Activated CD4-positive, alpha-beta T cell treated with anti-CD3 and anti-CD28 coated beads for 4 hours (primary cell): ENCODE data around the gene SNX15.
"Not testable (repeated sequence)": the region's sequence is repeated elsewhere in the genome, so short reads cannot be mapped to it uniquely, and the experiment has no call there.

Source experiments
- DNase-seq, 2 donors: peaks; one replicate each; pipeline ENCODE4 v3.0.0-alpha.2; 2020

Gene SNX15

GRCh38 chr11:65017937-65018336 is 9.3 kb upstream of the SNX15 start:
- no peak for DNase-seq

GRCh38 chr11:65019824-65020223 is 7.4 kb upstream of the SNX15 start:
- no peak for DNase-seq

- DNase-seq, result no peak
These were observed 6.2 kb upstream of the SNX15 start for GRCh38 chr11:65021003-65021402.

- DNase-seq, result no peak
These were observed 5.7 kb upstream of the SNX15 start for GRCh38 chr11:65021509-65021908.

- DNase-seq, result not testable (repeated sequence)
These were observed 3.7 kb upstream of the SNX15 start for GRCh38 chr11:65023502-65023901.

GRCh38 chr11:65026810-65027209 is 429 bp upstream of the SNX15 start:
- no peak for DNase-seq

GRCh38 chr11:65032216-65032615 is 5.0 kb downstream of the SNX15 start:
- DNase-seq, result no peak

- no peak for DNase-seq
These were observed 7.2 kb downstream of the SNX15 start for GRCh38 chr11:65034423-65034822.

- no peak for DNase-seq
These were observed 8.3 kb downstream of the SNX15 start for GRCh38 chr11:65035579-65035978.

- DNase-seq, result no peak
These were observed 9.7 kb downstream of the SNX15 start for GRCh38 chr11:65036931-65037330.

GRCh38 chr11:65040520-65040846 is 13.2 kb downstream of the SNX15 start:
- DNase-seq, result no peak

- peak; percentile 80 to 86 for DNase-seq
These were observed 13.8 kb downstream of the SNX15 start, which contains the start of gene SAC3D1 for GRCh38 chr11:65040847-65041622. Gene SAC3D1, plus strand, starts transcription at chr11:65041210. Its CDS starts 83 bp downstream, at chr11:65041293.

- no peak for DNase-seq
These were observed 15.7 kb downstream of the SNX15 start for GRCh38 chr11:65042891-65043290.

GRCh38 chr11:65043881-65044501 is 16.8 kb downstream of the SNX15 start:
- no peak for DNase-seq

GRCh38 chr11:65045061-65045460 is 17.8 kb downstream of the SNX15 start:
- DNase-seq, result no peak

- no peak for DNase-seq
These were observed 18.5 kb downstream of the SNX15 start for GRCh38 chr11:65045728-65046127.

- peak in 1 of 2 donors; percentile 20 for DNase-seq
These were observed 20.6 kb downstream of the SNX15 start for GRCh38 chr11:65047581-65048422.

GRCh38 chr11:65051398-65051858 is 24.2 kb downstream of the SNX15 start:
- DNase-seq, result no peak

GRCh38 chr11:65053827-65054508 is 26.7 kb downstream of the SNX15 start:
- DNase-seq, result peak; percentile 22 to 27

- no peak for DNase-seq
These were observed 28.3 kb downstream of the SNX15 start for GRCh38 chr11:65055538-65055937.

- no peak for DNase-seq
These were observed 29.8 kb downstream of the SNX15 start for GRCh38 chr11:65056999-65057398.

GRCh38 chr11:65057526-65057925 is 30.3 kb downstream of the SNX15 start:
- DNase-seq, result no peak

- DNase-seq, result no peak
These were observed 30.8 kb downstream of the SNX15 start for GRCh38 chr11:65058012-65058411.
